Activated CD4-positive, CD25-positive, alpha-beta regulatory T cell (primary cell): ENCODE measurements around the gene CSGALNACT2.
"Not testable (repeated sequence)": the region's sequence is repeated elsewhere in the genome, so short reads cannot be mapped to it uniquely, and the experiment has no call there.

ENCODE experiments used
- DNase-seq, 4 experiments: peaks; one replicate each; lab custom pipeline; 2025; lab: John Stamatoyannopoulos, UW

Gene CSGALNACT2

DNA sequence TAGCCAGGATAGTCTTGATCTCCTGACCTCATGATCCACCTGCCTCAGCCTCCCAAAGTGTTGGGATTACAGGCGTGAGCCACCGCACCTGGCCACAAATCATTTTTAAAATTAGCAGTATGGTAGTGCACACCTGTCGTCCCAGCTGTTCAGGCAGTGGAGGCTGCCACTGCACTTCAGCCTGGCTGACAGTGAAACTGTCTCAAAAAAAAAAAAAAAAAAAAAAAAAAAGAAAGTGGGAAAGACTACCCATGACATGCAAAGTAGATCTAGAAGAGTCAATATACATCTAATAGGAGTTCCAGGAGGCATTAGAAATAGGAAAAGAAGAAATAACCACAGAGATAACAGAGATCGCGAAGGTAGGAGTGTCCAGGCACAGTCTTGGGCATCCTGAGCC is 3.2 kb downstream of the CSGALNACT2 start:
- DNase-seq, result no peak

DNA sequence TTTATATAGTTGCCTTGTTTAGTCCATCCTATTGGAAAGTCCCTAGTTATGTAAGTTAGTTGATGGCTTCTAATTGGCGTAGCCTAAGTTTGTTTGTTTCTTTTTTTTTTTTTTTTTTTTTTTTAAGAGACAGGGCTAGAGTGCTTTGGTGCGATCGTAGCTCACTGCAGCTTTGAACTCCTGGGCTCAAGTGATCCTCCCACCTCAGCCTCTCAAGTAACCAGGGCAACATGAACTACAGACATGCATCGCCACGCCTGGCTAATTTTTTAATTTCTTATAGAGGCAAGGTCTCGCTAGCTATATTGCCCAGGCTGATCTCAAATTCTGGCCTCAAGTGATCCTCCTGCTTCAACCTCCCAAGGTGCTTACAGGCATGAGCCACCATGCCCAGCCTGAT is 7.1 kb downstream of the CSGALNACT2 start:
- no peak for DNase-seq

DNA sequence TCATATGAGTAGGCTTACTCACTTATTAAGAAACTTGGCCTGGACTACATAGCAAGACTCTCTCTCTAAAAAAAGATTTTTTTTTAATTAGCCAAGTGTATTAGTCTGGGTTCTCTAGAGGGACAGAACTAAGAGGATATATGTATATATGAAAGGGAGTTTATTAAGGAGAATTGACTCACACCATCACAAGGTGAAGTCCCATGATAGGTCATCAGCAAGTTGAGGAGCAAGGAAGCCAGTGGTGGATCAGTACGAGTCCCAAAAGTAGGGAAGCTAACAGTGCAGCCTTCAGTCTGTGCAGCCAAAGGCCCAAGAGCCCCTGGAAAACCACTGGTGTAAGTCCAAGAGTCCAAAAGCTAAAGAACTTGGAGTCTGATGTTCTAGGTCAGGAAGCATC is 7.7 kb downstream of the CSGALNACT2 start:
- DNase-seq, result not testable (repeated sequence)

DNA sequence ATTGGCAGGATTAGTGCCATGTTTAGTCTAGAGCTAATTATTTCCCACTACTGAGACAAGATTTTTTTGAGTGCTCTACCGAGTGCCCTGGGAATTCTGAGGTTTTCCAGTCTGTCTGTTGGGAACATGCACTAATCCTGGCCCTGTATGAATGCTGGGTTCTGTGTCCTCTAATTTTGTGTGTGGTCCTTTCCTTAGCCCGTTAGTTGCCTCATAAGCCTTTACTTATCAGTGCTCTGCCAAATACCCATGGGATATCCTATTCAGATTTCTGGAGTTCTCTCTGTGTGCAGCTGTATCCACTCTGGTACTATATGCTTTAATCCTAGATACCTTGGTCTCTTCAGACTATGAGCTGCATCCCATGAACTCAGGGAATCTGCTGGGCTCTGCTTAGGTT is 13.1 kb downstream of the CSGALNACT2 start:
- no peak for DNase-seq

DNA sequence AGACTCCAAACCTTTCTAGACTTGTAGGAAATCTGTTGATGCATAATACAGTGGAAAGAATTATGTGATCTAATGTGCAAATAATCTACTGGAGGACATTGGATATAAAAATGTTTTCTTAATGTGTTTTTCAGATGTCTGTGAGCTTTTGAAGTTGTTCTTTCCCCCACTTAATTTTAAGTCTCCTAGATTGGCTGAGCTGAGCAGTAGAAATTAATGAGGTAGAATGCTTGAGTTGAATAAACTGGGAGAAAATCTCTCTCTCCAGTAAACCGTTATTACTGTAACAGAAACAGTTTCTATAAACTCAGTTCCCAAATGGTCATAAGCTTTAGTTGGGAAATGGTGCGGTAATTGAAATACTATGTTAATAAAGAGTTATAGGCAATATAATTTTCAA is 15.7 kb downstream of the CSGALNACT2 start:
- no peak for DNase-seq

DNA sequence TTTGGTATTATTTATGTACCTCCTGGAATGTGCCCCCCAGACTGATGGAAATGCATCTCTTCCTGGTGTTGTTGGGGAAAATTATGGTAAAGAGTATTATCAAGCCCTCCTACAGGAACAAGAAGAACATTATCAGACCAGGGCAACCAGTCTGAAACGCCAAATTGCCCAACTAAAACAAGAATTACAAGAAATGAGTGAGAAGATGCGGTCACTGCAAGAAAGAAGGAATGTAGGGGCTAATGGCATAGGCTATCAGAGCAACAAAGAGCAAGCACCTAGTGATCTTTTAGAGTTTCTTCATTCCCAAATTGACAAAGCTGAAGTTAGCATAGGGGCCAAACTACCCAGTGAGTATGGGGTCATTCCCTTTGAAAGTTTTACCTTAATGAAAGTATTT is 17.0 kb downstream of the CSGALNACT2 start:
- no peak for DNase-seq

DNA sequence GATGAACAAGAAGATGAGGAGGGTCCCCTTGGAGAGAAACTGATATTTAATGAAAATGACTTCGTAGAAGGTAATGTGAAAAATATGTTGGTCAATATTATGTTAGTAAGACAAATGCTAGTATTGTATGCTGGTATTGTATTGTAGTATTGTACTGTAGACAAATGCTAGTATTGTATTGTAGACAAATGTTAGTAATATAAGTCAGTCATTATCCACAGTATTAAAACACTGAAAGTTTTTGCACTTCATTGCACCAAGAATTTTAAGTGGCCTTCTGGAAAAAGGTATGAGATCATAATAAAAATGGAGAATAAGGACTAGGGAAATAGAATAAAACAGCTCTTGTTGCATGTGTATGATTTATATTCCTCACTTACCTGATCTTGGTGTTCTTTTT is 17.5 kb downstream of the CSGALNACT2 start:
- no peak for DNase-seq

DNA sequence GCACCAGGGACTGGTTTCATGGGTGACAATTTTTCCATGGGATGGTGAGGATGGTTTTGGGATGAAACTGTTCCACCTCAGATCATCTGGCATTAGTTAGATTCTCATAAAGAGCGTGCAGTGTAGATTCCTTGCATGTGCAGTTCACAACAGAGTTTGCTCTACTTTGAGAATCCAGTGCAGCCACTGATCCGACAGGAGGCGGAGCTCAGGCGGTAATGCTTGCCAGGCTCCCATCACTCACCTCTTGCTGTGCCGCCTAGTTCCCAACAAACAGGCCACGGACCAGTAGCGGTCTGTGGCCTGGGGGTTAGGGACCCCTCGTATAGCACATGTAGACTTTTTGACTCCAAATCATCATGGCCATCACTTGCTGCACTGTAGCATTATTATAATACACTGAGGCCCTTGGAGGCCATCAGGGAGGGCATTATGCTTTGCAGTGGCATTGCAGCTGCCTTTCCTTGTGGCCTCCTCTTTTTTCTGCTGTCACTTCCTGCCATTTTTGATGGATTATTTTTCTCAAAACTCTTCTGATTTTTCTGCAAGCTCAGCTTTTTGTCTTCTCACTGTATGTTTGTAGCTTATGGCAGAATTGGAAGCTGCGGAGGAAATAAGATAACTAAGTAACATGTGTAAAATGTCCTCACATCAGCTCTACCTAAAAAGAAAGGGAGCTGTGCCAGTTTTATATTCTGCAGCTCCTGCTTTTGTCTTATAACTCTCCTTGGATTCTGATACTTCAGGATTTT is 18.5 kb downstream of the CSGALNACT2 start:
- DNase-seq, result no peak

DNA sequence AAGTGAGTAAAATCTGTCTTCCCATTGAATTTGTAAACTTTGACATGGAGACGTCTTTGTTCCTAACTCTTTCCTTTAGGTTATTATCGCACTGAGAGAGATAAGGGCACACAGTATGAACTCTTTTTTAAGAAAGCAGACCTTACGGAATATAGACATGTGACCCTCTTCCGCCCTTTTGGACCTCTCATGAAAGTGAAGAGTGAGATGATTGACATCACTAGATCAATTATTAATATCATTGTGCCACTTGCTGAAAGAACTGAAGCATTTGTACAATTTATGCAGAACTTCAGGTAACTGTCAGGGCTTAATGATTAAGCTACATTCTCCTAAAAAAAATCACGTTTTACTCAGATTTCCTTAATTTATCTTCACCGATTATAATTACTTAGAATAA is 20.4 kb downstream of the CSGALNACT2 start:
- DNase-seq, result no peak

DNA sequence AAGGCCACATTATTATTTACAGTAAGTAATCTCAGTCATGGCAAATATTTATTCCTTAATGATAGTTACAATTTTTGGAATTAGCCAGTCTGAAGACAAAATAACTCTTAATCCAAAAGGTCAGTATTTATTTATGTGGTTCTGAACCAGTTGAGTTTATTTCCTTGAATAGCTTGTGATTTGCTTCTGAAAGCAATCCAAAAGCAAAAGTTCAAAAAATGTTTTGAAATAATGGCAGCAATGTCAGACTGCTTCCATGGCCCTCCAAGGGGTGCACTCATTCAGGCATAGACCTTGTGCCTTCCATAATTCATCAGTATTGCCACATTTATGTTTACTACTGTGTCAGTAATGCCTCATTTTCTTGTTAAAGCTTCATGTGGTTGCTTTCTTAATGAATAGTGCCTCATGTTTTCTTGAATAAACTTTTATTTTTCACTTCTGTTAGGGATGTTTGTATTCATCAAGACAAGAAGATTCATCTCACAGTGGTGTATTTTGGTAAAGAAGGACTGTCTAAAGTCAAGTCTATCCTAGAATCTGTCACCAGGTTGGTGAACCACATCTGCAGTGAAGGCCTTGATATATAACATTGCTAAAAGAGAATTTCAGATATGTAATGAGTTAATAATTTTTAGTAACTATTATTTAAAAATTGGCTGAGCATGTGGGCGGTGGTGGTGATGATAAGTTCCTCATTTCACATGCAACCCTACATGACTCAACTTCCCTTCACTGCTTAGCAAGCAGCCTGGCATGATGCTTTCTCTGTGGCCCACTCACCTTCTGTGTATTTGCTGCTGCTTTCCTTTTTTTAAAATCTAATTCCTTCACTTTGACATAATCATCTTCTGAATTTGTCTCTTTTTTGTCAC is 22.0 kb downstream of the CSGALNACT2 start:
- DNase-seq, result peak in 1 of 4 experiments; percentile 11

DNA sequence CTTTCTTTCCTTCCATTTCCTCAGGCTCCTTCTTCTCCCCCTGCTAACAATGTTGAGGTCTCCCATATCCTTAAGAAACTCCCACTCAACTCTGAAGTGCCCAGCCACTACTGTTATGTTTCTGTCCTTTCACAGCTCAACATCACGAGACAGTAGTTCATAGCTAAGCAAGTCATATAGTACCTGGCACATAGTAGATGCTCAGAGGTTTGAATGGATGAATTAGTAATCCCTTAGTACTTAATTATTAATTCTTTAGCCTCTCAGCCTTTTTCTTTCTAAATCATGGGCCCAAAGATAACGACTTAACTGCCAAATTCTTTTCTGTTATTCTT is 22.6 kb downstream of the CSGALNACT2 start:
- no peak for DNase-seq

DNA sequence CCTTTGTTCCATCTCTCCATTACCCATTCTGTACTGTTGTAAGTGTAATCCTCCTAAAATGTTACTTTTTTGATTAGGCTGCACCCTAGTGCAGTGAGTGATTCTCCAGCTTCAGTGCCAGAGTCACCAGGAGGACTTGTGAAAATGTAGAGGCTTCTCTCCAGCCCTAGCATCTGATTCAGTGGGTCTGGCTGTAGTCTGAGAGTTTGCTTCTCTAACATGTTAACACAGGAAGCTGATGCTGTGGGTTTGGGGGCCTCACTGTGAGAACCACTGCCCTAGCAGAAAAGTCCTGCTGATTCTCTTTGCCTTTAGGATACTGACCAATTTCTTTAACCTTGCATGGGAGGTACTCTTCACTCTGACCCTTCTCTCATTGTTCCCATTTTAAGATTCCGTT is 24.4 kb downstream of the CSGALNACT2 start:
- DNase-seq, result no peak

DNA sequence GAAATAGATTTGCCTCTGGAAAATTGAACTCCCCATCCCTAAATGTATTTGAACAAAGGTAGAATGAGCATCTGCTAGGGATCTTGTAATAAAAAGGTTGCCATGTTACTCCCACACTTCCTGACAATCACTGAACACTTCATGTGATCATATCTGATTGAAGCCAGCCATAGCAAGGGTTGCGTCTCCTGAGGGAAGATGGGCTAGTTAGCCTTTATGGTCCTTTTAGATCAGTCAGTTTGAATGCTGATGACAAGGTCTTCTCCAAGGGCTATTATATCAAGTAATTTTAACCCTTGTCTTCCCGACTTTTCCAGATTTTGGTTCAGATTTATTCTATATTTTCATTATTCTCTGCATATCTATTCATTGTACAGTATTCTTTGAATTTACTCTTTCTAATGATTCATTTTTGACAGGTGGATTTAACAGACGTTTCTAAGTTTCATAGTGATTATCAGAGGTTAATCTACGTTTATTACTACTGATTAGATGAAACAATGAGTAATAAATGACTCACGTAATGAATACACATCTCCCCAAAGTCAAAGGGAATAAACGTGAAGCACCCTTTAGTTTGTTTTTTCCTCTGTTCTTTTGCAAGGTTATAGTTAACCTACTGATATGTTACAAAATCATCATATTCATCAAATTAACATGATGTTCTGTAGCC is 28.1 kb downstream of the CSGALNACT2 start:
- no peak for DNase-seq

DNA sequence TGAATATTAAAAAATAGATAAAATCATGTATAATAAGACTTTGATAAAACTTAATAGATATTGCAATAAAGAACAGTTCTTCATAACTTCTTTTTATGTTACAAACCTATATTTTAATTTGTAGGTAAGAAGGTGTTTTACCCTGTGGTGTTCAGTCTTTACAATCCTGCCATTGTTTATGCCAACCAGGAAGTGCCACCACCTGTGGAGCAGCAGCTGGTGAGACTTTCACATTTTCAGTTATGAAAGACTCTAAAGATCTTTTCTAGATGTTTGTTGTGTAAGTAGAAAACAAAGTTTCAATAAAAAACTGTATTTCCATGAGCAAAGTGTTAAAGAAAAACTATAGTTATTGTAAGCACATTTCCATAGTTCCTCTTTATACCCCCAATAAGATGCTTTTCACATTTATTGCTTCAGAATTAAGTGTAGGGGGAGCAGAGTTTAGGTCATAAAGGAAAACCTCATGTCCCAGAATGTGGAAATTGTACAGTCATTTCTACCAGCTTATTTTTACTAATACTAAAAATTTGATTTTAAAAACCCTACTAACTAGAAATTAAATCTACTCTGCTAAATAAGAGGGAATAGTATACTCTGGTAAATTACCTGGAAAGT is 28.7 kb downstream of the CSGALNACT2 start:
- no peak for DNase-seq

DNA sequence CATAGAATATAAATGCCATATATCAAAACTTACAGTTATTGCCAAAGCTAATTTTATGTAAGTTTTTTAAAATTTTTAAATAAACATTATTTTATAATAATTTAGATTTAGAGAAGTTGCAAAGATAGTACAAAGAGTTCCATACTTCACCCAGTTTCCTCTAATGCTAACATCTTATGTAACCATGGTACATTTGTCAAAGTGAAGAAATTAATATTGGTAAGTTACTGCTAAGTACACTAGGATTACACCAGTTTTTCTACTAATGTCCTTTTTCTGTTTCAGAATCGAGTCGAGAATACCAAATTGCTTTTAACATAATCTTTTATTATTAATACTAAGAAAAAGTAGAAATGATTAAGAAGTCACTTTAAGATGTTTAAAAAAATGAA is 29.2 kb downstream of the CSGALNACT2 start:
- DNase-seq, result no peak

DNA sequence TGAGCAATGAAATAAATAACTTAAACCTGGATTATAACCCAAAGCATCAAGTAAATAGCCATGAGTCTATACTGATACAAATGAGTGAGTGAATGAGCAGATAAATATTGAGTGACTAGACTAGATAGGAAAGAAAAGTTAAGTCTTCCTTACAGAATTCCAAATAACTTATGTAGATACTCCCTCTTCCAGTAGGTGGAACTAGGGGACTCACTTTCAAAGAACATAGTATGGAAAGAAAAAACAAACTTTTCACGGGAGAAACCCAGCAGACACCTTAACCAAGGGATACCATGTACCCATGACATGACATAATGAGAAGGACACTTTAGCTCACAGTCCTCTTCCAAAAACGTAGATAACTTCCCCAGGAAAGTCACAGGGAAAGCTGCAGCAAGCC is 32.2 kb downstream of the CSGALNACT2 start:
- no peak for DNase-seq

DNA sequence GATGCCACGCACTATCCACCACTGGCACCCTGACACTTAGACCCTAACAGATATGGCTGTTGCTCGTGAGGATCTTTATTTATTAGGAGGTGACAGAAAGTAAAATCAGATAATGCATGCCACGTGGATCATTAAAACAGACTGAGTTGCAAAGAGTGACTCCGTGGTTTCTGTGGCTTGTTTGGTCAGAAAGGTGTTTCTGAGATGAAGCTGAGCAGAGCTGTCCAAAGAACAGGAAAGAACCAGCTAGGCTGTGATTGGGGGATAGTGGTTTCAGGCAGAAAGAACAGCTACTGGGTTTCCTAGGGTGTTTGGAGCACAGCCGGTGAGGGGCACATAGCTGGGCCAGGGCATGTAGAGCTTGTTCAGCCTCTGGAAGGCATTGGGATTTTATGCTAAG is 34.4 kb downstream of the CSGALNACT2 start:
- no peak for DNase-seq

DNA sequence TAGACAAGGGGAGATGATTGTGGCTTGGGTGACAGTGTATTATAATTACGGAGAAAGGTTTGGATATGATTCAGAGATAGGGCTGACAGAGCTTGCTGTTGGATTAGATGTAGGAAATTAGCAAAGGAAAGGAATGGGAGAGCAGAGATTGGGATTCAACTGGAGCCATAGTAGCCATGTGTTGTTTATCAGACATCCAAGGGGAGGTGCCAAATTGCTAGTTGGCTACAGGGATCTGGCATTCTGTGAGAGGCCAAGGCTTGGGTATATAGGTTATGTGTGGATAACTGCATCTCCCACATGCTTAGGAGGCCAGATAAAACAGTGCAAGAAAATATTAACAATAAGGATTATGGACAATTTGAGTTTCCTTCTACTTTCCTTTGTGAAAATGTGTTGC is 34.9 kb downstream of the CSGALNACT2 start:
- DNase-seq, result no peak

DNA sequence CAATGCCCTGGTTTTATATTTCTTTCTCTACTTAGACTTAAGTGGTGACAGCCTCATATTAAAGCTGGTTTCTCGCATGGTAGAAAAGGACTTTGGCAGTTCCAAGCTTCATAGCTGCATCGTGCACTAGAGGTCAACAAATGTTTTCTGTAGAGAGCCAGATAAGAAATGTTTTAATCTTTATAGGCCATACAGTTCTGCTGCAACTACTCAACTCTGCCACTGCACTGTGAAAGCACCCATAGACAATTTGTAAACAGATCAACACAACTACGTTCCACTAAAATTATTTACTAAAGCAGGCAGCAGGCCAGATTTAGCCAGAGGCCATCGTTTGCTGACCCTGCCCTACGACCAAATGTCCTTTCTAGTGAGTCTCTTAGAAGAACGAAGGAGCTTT is 36.7 kb downstream of the CSGALNACT2 start:
- no peak for DNase-seq

DNA sequence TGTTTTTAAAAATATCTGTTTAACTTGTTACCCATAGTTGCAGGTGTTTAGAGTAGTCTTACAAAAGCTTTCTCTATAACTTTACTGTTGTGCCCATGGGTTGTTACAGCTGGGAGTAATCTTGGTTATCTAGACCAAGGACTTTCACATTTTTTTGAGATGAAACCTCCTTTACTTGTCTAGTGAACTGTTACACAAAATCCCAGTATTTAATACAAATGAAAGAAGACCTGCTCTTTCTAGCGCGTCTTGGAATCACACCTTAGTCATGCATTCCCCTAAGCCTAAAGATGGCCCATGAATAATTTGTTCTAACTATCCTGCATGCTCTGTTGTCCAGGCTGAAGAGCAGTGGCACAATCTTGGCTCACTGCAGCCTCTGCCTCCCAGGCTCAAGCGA is 38.0 kb downstream of the CSGALNACT2 start:
- no peak for DNase-seq

DNA sequence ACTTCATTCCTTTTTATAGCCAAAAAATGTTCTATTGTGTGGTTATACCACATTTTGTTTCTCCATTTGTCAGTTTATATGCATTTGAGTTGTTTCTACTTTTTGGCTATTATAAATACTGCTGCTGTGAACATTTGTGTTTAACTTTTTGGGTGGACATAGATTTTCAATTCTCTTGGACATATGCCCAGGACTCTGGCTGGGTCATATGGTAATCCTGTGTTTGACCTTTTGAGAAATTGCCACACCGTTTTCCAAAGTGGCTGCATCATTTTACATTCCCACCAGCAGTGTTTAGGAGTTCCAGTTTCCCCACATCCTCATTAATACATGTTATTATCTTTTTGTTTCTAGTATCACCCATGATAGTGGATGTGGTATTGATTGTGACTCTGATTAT is 39.4 kb downstream of the CSGALNACT2 start:
- no peak for DNase-seq

DNA sequence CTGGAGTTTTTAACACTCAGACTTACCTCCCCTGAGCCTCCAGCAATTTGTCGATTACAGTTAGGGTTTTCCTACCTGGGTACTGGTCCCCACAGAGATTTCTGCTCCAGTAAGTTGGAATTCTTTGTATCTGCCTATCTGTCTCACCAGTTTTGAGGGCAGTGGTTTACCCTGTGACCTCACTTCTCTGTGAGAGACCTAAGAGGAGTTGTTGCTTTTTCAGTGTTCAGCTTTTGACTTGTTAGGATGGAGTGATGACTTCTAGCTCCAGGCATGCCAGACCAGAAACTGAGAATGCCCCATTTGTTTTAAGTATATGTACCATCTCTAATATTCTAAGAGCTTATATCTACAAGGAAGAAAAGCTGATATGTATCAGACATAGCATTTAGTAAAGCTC is 42.9 kb downstream of the CSGALNACT2 start:
- DNase-seq, result no peak

DNA sequence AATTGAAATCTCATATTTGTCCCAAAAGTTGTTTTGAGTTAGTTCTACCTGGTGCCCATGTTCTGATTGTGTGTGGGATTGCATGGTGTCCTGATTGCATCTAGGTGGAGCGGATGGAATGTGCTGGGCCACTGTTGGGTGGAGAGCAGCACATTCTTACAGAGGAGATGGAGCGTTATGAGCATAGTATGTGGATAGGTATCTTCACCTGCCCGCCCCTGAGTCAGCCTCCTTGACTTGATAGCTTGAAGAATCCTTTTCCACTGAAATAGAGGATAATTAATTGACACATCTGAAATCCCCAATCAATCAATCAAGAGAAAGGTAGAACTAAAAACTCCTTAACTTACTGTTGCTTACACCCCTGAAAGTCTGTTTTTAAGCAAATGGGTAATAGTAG is 45.5 kb downstream of the CSGALNACT2 start:
- DNase-seq, result not testable (repeated sequence)
